MCF 10A (cell line): ENCODE measurements around the gene IRX5. TPM values are rescaled to one million over a fixed set of nuclear protein-coding genes. Genes with fewer than 3 reads are reported as not detected.

Experiments
- BruUV-seq: library from RNA; stranded (reverse); fragments of 400-500 nt; replicated peaks from 2 replicates; lab custom pipeline; 2021; lab: Mats Ljungman, UMichigan
- CTCF ChIA-PET: fragments of 300-600 bp; sonication (Branson Sonifier 250); formaldehyde crosslinking; extraction: SDS; loops from one replicate; lab custom pipeline; 2021; ENCODE audit warnings: antibody characterized with exemption, inconsistent platforms; lab: Yijun Ruan, JAX
- POLR2A ChIA-PET: fragments of 300-600, 350-650 bp; sonication (Branson Sonifier 250); formaldehyde crosslinking; extraction: SDS; loops from one replicate; lab custom pipeline; 2020; ENCODE audit warnings: antibody characterized with exemption, inconsistent platforms; lab: Yijun Ruan, JAX
- DNase-seq: peaks from one replicate; pipeline ENCODE4 v3.0.0-alpha.2; 2018; ENCODE audit not compliant: unreplicated experiment
- H3K27ac Mint-ChIP-seq: one replicate; pipeline ENCODE4 v1.8.0; 2022; ENCODE audit warnings: mild to moderate bottlenecking, low read depth, mixed read lengths; ENCODE audit not compliant: unreplicated experiment
- H3K27me3 Mint-ChIP-seq: one replicate; pipeline ENCODE4 v1.8.0; 2022; ENCODE audit warnings: mixed read lengths; ENCODE audit not compliant: insufficient read depth, unreplicated experiment
- H3K36me3 Mint-ChIP-seq: one replicate; pipeline ENCODE4 v1.8.0; 2022; ENCODE audit warnings: mild to moderate bottlenecking, moderate library complexity, mixed read lengths; ENCODE audit not compliant: insufficient read depth, unreplicated experiment
- H3K4me1 Mint-ChIP-seq: one replicate; pipeline ENCODE4 v1.8.0; 2022; ENCODE audit warnings: mixed read lengths; ENCODE audit not compliant: insufficient read depth, unreplicated experiment
- H3K4me3 Mint-ChIP-seq: one replicate; pipeline ENCODE4 v1.8.0; 2022; ENCODE audit warnings: mild to moderate bottlenecking, moderate library complexity, mixed read lengths; ENCODE audit not compliant: unreplicated experiment
- H3K9me3 Mint-ChIP-seq: one replicate; pipeline ENCODE4 v1.8.0; 2022; ENCODE audit warnings: mixed read lengths; ENCODE audit not compliant: unreplicated experiment
- CTCF ChIP-seq: fragments of 200-600 bp; IDR thresholded peaks from one replicate; pipeline ENCODE4 v1.8.0; 2022; ENCODE audit warnings: antibody characterized with exemption, mild to moderate bottlenecking; ENCODE audit not compliant: unreplicated experiment
- intact Hi-C: fragments of 100-400 bp; cut with micrococcal nuclease; formaldehyde crosslinking; loops from 2 replicates; pipeline ENCODE4 v1.14.1; 2022
- total RNA-seq: library from RNA; stranded (reverse); gene quantifications from 2 replicates; pipeline ENCODE4 v1.2.3, GENCODE V29; 2022

IRX5 gene
- total RNA-seq, 1 experiment from 2014 or later, result 7.8 TPM

GRCh38 chr16:54962045-54962444 is 31.4 kb downstream of the IRX5 start:
- H3K27ac Mint-ChIP-seq, result no peak overlapping the region
- no peaks in the 10 kb centered on the region for H3K27me3 Mint-ChIP-seq
- intact Hi-C loops, result no loop called here
- POLR2A ChIA-PET, result no interaction called here
- no peak overlapping the region for H3K4me3 Mint-ChIP-seq
- DNase-seq, result no peak
- no peak for TF ChIP-seq CTCF
- no peaks in the 10 kb centered on the region for H3K4me1 Mint-ChIP-seq
- CTCF ChIA-PET, result interaction anchor here (0.6 kb wide), 1 partner anchor 510 kb away, joined by 3 read pairs; no protein-coding TSS in a partner anchor
- H3K36me3 Mint-ChIP-seq, result no peaks in the 10 kb centered on the region
- BruUV-seq, result no TSS peak
- no peaks in the 10 kb centered on the region for H3K9me3 Mint-ChIP-seq

- H3K27me3 Mint-ChIP-seq, result no peaks in the 10 kb centered on the region
Observed at GRCh38 chr16:54964239-54964638, 33.6 kb downstream of the IRX5 start.

GRCh38 chr16:54965464-54965863 is 34.8 kb downstream of the IRX5 start:
- H3K27me3 Mint-ChIP-seq, result no peaks in the 10 kb centered on the region

More at GRCh38 chr16:54964239-54964638, 33.6 kb downstream of the IRX5 start:
- Mint-ChIP-seq H3K36me3 (no peaks in the 10 kb centered on the region), H3K9me3 (no peaks in the 10 kb centered on the region), H3K4me1 (no peaks in the 10 kb centered on the region), H3K4me3 (no peak overlapping the region), H3K27ac (no peak overlapping the region)
- ChIA-PET CTCF (no interaction called here), POLR2A (interaction anchor here (0.7 kb wide), 1 partner anchor 850 kb away, joined by 3 read pairs; no protein-coding TSS in a partner anchor)
- BruUV-seq, result no TSS peak
- intact Hi-C loops, result no loop called here
- no peak for DNase-seq
- no peak for TF ChIP-seq CTCF

GRCh38 chr16:54968011-54968410 is 37.3 kb downstream of the IRX5 start:
- H3K4me1 Mint-ChIP-seq, result no peaks in the 10 kb centered on the region
- ChIA-PET CTCF (no interaction called here), POLR2A (no interaction called here)
- intact Hi-C loops, result no loop called here
- peaks cover 6% of the 10 kb centered on the region for H3K36me3 Mint-ChIP-seq
- DNase-seq, result no peak
- BruUV-seq, result no TSS peak
- no peak for TF ChIP-seq CTCF
- no peaks in the 10 kb centered on the region for H3K9me3 Mint-ChIP-seq
- no peak overlapping the region for H3K27ac Mint-ChIP-seq
- no peaks in the 10 kb centered on the region for H3K27me3 Mint-ChIP-seq
- H3K4me3 Mint-ChIP-seq, result no peak overlapping the region

More at GRCh38 chr16:54965464-54965863, 34.8 kb downstream of the IRX5 start:
- POLR2A ChIA-PET, result interaction anchor here (0.7 kb wide), 1 partner anchor 30 kb away, joined by 3 read pairs; no protein-coding TSS in a partner anchor
- no peak for DNase-seq
- CTCF ChIA-PET, result no interaction called here
- no peak for TF ChIP-seq CTCF
- Mint-ChIP-seq H3K4me1 (no peaks in the 10 kb centered on the region), H3K36me3 (no peaks in the 10 kb centered on the region), H3K4me3 (no peak overlapping the region), H3K27ac (no peak overlapping the region), H3K9me3 (no peaks in the 10 kb centered on the region)
- no TSS peak for BruUV-seq
- intact Hi-C loops, result no loop called here
